ENCODE results near the gene RNF152. TPM values are rescaled to one million over a fixed set of nuclear protein-coding genes. Genes with fewer than 3 reads are reported as not detected.

RNF152 gene
- total RNA-seq, 3 donors from 2014 or later (not counting 1 experiment from before 2014, with no cell fraction given) = 0.49 to 1.3 (median 0.50) TPM

DNA sequence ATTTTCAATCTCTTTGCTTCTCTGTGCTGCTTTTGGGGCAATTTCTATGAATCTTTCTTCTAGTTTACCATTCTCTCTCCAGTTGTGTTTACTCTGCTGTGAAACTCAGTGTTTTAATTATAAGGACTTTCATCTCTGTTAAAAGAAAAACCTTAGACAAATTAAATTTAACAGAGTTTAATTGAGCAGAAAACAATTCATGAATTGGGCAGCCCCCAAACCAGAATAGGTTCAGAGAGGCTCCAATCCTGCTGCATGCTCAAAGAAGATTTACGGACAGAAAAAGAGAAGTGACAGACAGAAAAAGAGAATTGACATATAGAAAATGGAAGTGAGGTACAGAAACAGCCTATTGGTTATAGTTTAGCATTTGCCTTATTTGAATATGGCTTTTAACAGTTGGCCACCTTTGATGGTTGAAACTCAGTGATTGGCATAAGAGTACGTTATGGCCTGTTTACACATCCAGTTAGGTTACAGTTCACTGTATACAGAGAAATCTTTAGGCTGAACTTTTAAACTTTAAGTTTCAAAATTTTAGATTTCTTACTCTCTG is 120.4 kb downstream of the RNF152 start:
- H3K4me3 Mint-ChIP-seq = no peak overlapping the region
- Histone ChIP-seq H3K4me1 (ENCODE audit: control insufficient read depth, insufficient read depth, low read length) (no peaks in the 10 kb centered on the region), H3K27ac (ENCODE audit: low read length) (no peak overlapping the region), H3K36me3 (ENCODE audit: control insufficient read depth, insufficient read depth, low read length) (no peaks in the 10 kb centered on the region), H3K27me3 (ENCODE audit: control insufficient read depth, insufficient read depth, low read length) (no peaks in the 10 kb centered on the region), H3K9me3 (ENCODE audit: control insufficient read depth, insufficient read depth, low read length) (peaks cover 7% of the 10 kb centered on the region), H3K4me3 (ENCODE audit: low read length) (no peak overlapping the region)
- intact Hi-C loops (cut with micrococcal nuclease) = no loop called here
- H3K4me1 Mint-ChIP-seq = no peaks in the 10 kb centered on the region
- WGBS (ENCODE audit: insufficient coverage) = 75% methylated on average over 2 of the region's 2 CpGs
- TF ChIP-seq, protein P1, sequence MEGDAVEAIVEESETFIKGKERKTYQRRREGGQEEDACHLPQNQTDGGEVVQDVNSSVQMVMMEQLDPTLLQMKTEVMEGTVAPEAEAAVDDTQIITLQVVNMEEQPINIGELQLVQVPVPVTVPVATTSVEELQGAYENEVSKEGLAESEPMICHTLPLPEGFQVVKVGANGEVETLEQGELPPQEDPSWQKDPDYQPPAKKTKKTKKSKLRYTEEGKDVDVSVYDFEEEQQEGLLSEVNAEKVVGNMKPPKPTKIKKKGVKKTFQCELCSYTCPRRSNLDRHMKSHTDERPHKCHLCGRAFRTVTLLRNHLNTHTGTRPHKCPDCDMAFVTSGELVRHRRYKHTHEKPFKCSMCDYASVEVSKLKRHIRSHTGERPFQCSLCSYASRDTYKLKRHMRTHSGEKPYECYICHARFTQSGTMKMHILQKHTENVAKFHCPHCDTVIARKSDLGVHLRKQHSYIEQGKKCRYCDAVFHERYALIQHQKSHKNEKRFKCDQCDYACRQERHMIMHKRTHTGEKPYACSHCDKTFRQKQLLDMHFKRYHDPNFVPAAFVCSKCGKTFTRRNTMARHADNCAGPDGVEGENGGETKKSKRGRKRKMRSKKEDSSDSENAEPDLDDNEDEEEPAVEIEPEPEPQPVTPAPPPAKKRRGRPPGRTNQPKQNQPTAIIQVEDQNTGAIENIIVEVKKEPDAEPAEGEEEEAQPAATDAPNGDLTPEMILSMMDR (IDR thresholded peaks at IDR 0.05) = no peak
- H3K27me3 Mint-ChIP-seq (ENCODE audit: low read depth in 2 of 2) = peaks cover 17 to 41% of the 10 kb centered on the region in 2 donors
- ATAC-seq (no peak), DNase-seq (no peak)
- H3K9me3 Mint-ChIP-seq = peaks cover 3% of the 10 kb centered on the region in 2 donors
- no peak overlapping the region for H3K27ac Mint-ChIP-seq
- H3K36me3 Mint-ChIP-seq = peaks cover 26% of the 10 kb centered on the region

DNA sequence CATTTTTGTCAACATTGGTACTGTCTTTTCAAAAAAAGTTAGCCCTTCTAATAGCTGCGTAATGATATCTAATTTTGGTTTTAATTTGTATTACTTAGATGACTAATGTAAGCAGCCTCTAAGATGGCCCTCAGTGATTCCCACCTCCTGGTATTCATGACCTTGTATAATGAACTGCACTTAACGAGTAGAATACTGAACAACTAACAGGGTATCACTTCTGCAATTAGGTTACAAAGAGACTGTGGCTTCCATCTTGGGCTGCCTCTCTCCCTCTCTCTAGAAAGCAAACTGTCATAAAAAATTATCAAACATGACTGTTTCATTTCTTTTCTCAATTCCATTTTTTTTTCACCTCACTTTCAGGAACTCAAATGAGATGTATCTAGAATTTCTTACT is 120.9 kb downstream of the RNF152 start:
- no peak overlapping the region for H3K4me3 Mint-ChIP-seq
- DNase-seq (no peak), ATAC-seq (no peak)
- TF ChIP-seq, protein P1 (IDR thresholded peaks at IDR 0.05) = no peak
- Histone ChIP-seq H3K4me3 (ENCODE audit: low read length) (no peak overlapping the region), H3K4me1 (ENCODE audit: control insufficient read depth, insufficient read depth, low read length) (no peaks in the 10 kb centered on the region), H3K36me3 (ENCODE audit: control insufficient read depth, insufficient read depth, low read length) (no peaks in the 10 kb centered on the region), H3K27ac (ENCODE audit: low read length) (no peak overlapping the region), H3K27me3 (ENCODE audit: control insufficient read depth, insufficient read depth, low read length) (no peaks in the 10 kb centered on the region), H3K9me3 (ENCODE audit: control insufficient read depth, insufficient read depth, low read length) (peaks cover 5% of the 10 kb centered on the region)
- peaks cover 17 to 46% of the 10 kb centered on the region in 2 donors for H3K27me3 Mint-ChIP-seq (ENCODE audit: low read depth in 2 of 2)
- WGBS (ENCODE audit: insufficient coverage) = 79% methylated on average over 1 of the region's 2 CpGs
- intact Hi-C loops (cut with micrococcal nuclease) = no loop called here
- H3K4me1 Mint-ChIP-seq = no peaks in the 10 kb centered on the region
- H3K9me3 Mint-ChIP-seq = peaks cover 3% of the 10 kb centered on the region in 2 donors
- H3K36me3 Mint-ChIP-seq = peaks cover 26% of the 10 kb centered on the region
- no peak overlapping the region for H3K27ac Mint-ChIP-seq

DNA sequence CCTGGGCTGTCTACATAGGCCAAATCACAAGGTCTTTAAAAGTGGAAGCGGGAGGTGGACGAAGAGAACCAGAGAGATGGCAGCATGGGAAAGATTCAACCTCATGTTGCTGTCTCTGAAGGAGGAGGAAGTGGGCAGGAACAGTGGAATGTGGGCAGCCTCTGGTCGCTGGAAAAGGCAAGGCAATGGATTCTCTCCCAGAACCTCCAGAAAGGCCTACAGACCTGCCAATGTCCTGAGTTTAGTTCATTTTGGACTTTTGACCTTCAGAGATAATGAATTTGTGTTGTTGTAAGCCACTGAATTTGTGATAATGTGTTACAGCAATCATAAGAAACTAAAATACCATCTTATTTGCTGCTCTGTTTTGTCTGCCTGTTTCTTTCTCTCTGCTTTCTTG is 122.5 kb downstream of the RNF152 start:
- no peaks in the 10 kb centered on the region for H3K9me3 ChIP-seq (ENCODE audit: control insufficient read depth, insufficient read depth, low read length)
- intact Hi-C loops (cut with micrococcal nuclease) = no loop called here
- Mint-ChIP-seq H3K36me3 (peaks cover 11% of the 10 kb centered on the region), H3K4me1 (peaks cover 3% of the 10 kb centered on the region in 2 donors), H3K27ac (no peak overlapping the region), H3K9me3 (no peaks in the 10 kb centered on the region), H3K27me3 (ENCODE audit: low read depth in 2 of 2) (peaks cover 28 to 60% of the 10 kb centered on the region in 2 donors), H3K4me3 (no peak overlapping the region)
- no peak overlapping the region for H3K27ac ChIP-seq (ENCODE audit: low read length)
- TF ChIP-seq, protein P1 (IDR thresholded peaks at IDR 0.05) = no peak
- no peak overlapping the region for H3K4me3 ChIP-seq (ENCODE audit: low read length)
- no peaks in the 10 kb centered on the region for H3K27me3 ChIP-seq (ENCODE audit: control insufficient read depth, insufficient read depth, low read length)
- ATAC-seq (no peak), DNase-seq (no peak)
- 83% methylated on average over 3 of the region's 3 CpGs for WGBS (ENCODE audit: insufficient coverage)
- H3K36me3 ChIP-seq (ENCODE audit: control insufficient read depth, insufficient read depth, low read length) = no peaks in the 10 kb centered on the region
- no peaks in the 10 kb centered on the region for H3K4me1 ChIP-seq (ENCODE audit: control insufficient read depth, insufficient read depth, low read length)
